ENCODE results near the gene NMT1. TPM values are rescaled to one million over a fixed set of nuclear protein-coding genes. Genes with fewer than 3 reads are reported as not detected.

The NMT1 gene
- total and polyA plus RNA-seq, 2 experiments from 2014 or later, result 95.6 to 298 TPM

- peak overlapping the region; percentile 88 for H3K27ac Mint-ChIP-seq
- peaks cover 6% of the 10 kb centered on the region; the same call in 2 of the 3 replicates for H3K4me1 Mint-ChIP-seq
- H3K27me3 Mint-ChIP-seq (ENCODE audit: insufficient read depth, low read depth, poor library complexity), result peaks cover 6% of the 10 kb centered on the region
- peak overlapping the region; percentile 53 for H2AFZ ChIP-seq
- no peaks in the 10 kb centered on the region for H3K27me3 ChIP-seq (ENCODE audit: insufficient read depth)
- H3K36me3 ChIP-seq (ENCODE audit: insufficient read depth), result peaks cover 4% of the 10 kb centered on the region; the same call in 1 of the 2 replicates
- peak overlapping the region; percentile 28; the same call in 1 of the 2 replicates for H3K27ac ChIP-seq (ENCODE audit: low read depth)
- peak overlapping the region; percentile 96 for H3K4me3 Mint-ChIP-seq
- ATAC-seq, result peak; percentile 19; the same call in 2 of the 3 replicates
- no peaks in the 10 kb centered on the region for H3K9me3 Mint-ChIP-seq
- peaks cover 9% of the 10 kb centered on the region for H3K4me1 ChIP-seq (ENCODE audit: insufficient read depth)
- H3K36me3 Mint-ChIP-seq (ENCODE audit: low read depth), result peaks cover 7% of the 10 kb centered on the region; the same call in 2 of the 3 replicates
- no peaks in the 10 kb centered on the region for H3K9me2 ChIP-seq (ENCODE audit: insufficient read depth)
- no peak for DNase-seq (ENCODE audit: low spot score)
- H4K20me1 ChIP-seq (replicated peaks; ENCODE audit: insufficient read depth), result peaks cover 17% of the 10 kb centered on the region
- H3K79me2 ChIP-seq (replicated peaks; ENCODE audit: insufficient read depth), result peaks cover 51% of the 10 kb centered on the region
- no peak for TF ChIP-seq EZH2 (IDR thresholded peaks at IDR 0.05; ENCODE audit: low read depth, unreplicated experiment)
- no peak for TF ChIP-seq ZNF331 (CRISPR knock-in tag; IDR thresholded peaks at IDR 0.05; ENCODE audit: low read depth)
- TF ChIP-seq ETS1 (IDR thresholded peaks at IDR 0.05), result no peak
- TF ChIP-seq ZNF114 (CRISPR knock-in tag; IDR thresholded peaks at IDR 0.05), result no peak
- TF ChIP-seq STAT1 (IDR thresholded peaks at IDR 0.05; ENCODE audit: unreplicated experiment), result no peak
- TF ChIP-seq ZNF462 (CRISPR knock-in tag; IDR thresholded peaks at IDR 0.05), result no peak
- no peak for TF ChIP-seq REST (IDR thresholded peaks at IDR 0.05; ENCODE audit: unreplicated experiment)
- no peak for TF ChIP-seq EZH2phosphoT487 (IDR thresholded peaks at IDR 0.05; ENCODE audit: unreplicated experiment)
- TF ChIP-seq POLR2AphosphoS5 (IDR thresholded peaks at IDR 0.05; ENCODE audit: low read depth), result no peak
- TF ChIP-seq NANOG (IDR thresholded peaks at IDR 0.05; ENCODE audit: borderline replicate concordance), result no peak
- no peak for TF ChIP-seq CTCF (conservative IDR thresholded peaks at IDR 0.05; ENCODE audit: low read depth in 2 of 2)
- no peak for TF ChIP-seq CREB1 (CRISPR knock-in tag; IDR thresholded peaks at IDR 0.05; ENCODE audit: low read depth)
- TF ChIP-seq JUNB (IDR thresholded peaks at IDR 0.05; ENCODE audit: unreplicated experiment), result no peak
- peak overlapping the region; percentile 79 for H3K4me2 ChIP-seq
- H3F3A ChIP-seq (replicated peaks; ENCODE audit: low read depth), result peaks cover 12% of the 10 kb centered on the region; the same call in 1 of the 2 replicates
- H3K4me3 ChIP-seq, result peak overlapping the region; percentile 75
These were observed 728 bp upstream of the NMT1 start for GRCh38 chr17:45060382-45060796.
